ENCODE results near the gene IQCH. TPM values are rescaled to one million over a fixed set of nuclear protein-coding genes. Genes with fewer than 3 reads are reported as not detected.

The IQCH gene
- total RNA-seq, 1 donor from 2014 or later = 2.0 TPM

DNA sequence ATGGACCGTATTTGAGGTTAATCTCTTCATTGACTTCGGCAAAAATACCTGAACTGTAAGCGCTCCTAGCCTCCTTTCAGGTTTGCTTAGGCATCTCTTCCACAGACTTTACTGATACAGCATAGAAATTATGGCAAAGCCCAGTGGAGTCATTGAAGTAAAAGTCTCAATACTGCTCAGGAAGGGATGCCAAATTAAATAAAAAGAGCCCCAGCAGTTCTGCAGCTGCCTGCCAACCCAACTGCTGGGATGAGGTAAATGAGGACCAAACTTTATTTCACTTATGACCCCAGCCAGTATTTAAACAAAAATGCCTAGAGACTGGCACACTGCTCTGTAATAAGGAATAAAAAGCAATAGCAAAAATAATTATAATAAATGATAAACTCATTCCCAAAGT lies 65.4 kb downstream of the IQCH start:
- no peaks in the 10 kb centered on the region for H3K9me3 Mint-ChIP-seq
- TF ChIP-seq, protein P1, sequence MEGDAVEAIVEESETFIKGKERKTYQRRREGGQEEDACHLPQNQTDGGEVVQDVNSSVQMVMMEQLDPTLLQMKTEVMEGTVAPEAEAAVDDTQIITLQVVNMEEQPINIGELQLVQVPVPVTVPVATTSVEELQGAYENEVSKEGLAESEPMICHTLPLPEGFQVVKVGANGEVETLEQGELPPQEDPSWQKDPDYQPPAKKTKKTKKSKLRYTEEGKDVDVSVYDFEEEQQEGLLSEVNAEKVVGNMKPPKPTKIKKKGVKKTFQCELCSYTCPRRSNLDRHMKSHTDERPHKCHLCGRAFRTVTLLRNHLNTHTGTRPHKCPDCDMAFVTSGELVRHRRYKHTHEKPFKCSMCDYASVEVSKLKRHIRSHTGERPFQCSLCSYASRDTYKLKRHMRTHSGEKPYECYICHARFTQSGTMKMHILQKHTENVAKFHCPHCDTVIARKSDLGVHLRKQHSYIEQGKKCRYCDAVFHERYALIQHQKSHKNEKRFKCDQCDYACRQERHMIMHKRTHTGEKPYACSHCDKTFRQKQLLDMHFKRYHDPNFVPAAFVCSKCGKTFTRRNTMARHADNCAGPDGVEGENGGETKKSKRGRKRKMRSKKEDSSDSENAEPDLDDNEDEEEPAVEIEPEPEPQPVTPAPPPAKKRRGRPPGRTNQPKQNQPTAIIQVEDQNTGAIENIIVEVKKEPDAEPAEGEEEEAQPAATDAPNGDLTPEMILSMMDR (conservative IDR thresholded peaks at IDR 0.05) = no peak
- no peak overlapping the region for H3K4me3 Mint-ChIP-seq
- no peak overlapping the region for H3K27ac Mint-ChIP-seq
- peaks cover 3% of the 10 kb centered on the region for H3K27me3 Mint-ChIP-seq
- H3K36me3 Mint-ChIP-seq = no peaks in the 10 kb centered on the region
- DNase-seq (ENCODE audit: extremely low spot score, unreplicated experiment) = no peak
- H3K4me1 Mint-ChIP-seq (ENCODE audit: unreplicated experiment) = no peaks in the 10 kb centered on the region

GRCh38 chr15:67321352-67321751 lies 66.8 kb downstream of the IQCH start:
- Mint-ChIP-seq H3K9me3 (no peaks in the 10 kb centered on the region), H3K27me3 (peaks cover 3% of the 10 kb centered on the region), H3K4me3 (no peak overlapping the region)

GRCh38 chr15:67322481-67322880 lies 67.9 kb downstream of the IQCH start:
- Mint-ChIP-seq H3K36me3 (no peaks in the 10 kb centered on the region), H3K27me3 (peaks cover 3% of the 10 kb centered on the region), H3K9me3 (peaks cover under 1% of the 10 kb centered on the region), H3K4me3 (no peak overlapping the region), H3K4me1 (ENCODE audit: unreplicated experiment) (no peaks in the 10 kb centered on the region), H3K27ac (no peak overlapping the region)
- DNase-seq (ENCODE audit: extremely low spot score, unreplicated experiment) = no peak
- TF ChIP-seq, protein P1 (conservative IDR thresholded peaks at IDR 0.05) = no peak

More at GRCh38 chr15:67321352-67321751, 66.8 kb downstream of the IQCH start:
- H3K36me3 Mint-ChIP-seq = no peaks in the 10 kb centered on the region
- no peak overlapping the region for H3K27ac Mint-ChIP-seq
- no peaks in the 10 kb centered on the region for H3K4me1 Mint-ChIP-seq (ENCODE audit: unreplicated experiment)
- no peak for DNase-seq (ENCODE audit: extremely low spot score, unreplicated experiment)
- TF ChIP-seq, protein P1 (conservative IDR thresholded peaks at IDR 0.05) = no peak

- peaks cover 3% of the 10 kb centered on the region for H3K27me3 Mint-ChIP-seq
Measured at GRCh38 chr15:67327312-67327711, 72.7 kb downstream of the IQCH start.

GRCh38 chr15:67327737-67328136 lies 73.2 kb downstream of the IQCH start:
- H3K27ac Mint-ChIP-seq = no peak overlapping the region
- no peaks in the 10 kb centered on the region for H3K4me1 Mint-ChIP-seq (ENCODE audit: unreplicated experiment)
- H3K36me3 Mint-ChIP-seq = no peaks in the 10 kb centered on the region
- H3K4me3 Mint-ChIP-seq = no peak overlapping the region
- H3K9me3 Mint-ChIP-seq = peaks cover 5% of the 10 kb centered on the region
- DNase-seq (ENCODE audit: extremely low spot score, unreplicated experiment) = no peak
- peaks cover 3% of the 10 kb centered on the region for H3K27me3 Mint-ChIP-seq
- TF ChIP-seq, protein P1 (conservative IDR thresholded peaks at IDR 0.05) = no peak

More at GRCh38 chr15:67327312-67327711, 72.7 kb downstream of the IQCH start:
- no peak for DNase-seq (ENCODE audit: extremely low spot score, unreplicated experiment)
- TF ChIP-seq, protein P1 (conservative IDR thresholded peaks at IDR 0.05) = no peak
- Mint-ChIP-seq H3K9me3 (peaks cover 5% of the 10 kb centered on the region), H3K36me3 (no peaks in the 10 kb centered on the region), H3K27ac (no peak overlapping the region), H3K4me3 (no peak overlapping the region), H3K4me1 (ENCODE audit: unreplicated experiment) (no peaks in the 10 kb centered on the region)
